Measurements from ENCODE around the gene PLCH2. TPM values are rescaled to one million over a fixed set of nuclear protein-coding genes. Genes with fewer than 3 reads are reported as not detected.

PLCH2 gene
- total RNA-seq, 2 donors from 2014 or later: 1.1 to 1.9 TPM

GRCh38 chr1:2525920-2526823 is 50.1 kb downstream of the PLCH2 start, which contains the start of gene PANK4:
Gene PANK4, minus strand, starts transcription at chr1:2526596. Its CDS starts 9 bp downstream, at chr1:2526587.
- DNase-seq (ENCODE audit: low spot score) (peak; percentile 86), ATAC-seq (ENCODE audit: insufficient number of reproducible peaks, low FRiP score, low read depth) (peak; percentile 81)
- Histone ChIP-seq H3K4me3 (peak within 1 kb of the TSS; percentile 76), H3K27ac (peak within 1 kb of the TSS; percentile 50 to 56), H3K36me3 (peaks cover 4% of the 10 kb centered on the region), H3K27me3 (replicated peaks; ENCODE audit: insufficient read depth) (no peaks in the 10 kb centered on the region), H3K4me1 (ENCODE audit: control insufficient read depth in 1 of 2, low read depth in 2 of 2) (peaks cover 50 to 66% of the 10 kb centered on the region in 2 donors), H3K9me3 (no peaks in the 10 kb centered on the region)
- no peak for TF ChIP-seq CTCF (IDR thresholded peaks at IDR 0.05)

- Histone ChIP-seq H3K4me1 (ENCODE audit: control insufficient read depth in 1 of 2, low read depth in 2 of 2) (peaks cover 52 to 71% of the 10 kb centered on the region in 2 donors), H3K27ac (peak overlapping the region; percentile 50 to 56), H3K36me3 (no peaks in the 10 kb centered on the region), H3K9me3 (no peaks in the 10 kb centered on the region), H3K27me3 (replicated peaks; ENCODE audit: insufficient read depth) (no peaks in the 10 kb centered on the region), H3K4me3 (peak overlapping the region; percentile 76)
- no peak for ATAC-seq (ENCODE audit: insufficient number of reproducible peaks, low FRiP score, low read depth)
- no peak for DNase-seq (ENCODE audit: low spot score)
- no peak for TF ChIP-seq CTCF (IDR thresholded peaks at IDR 0.05)
Measured at GRCh38 chr1:2526824-2527555, 50.9 kb downstream of the PLCH2 start.

- H3K4me3 ChIP-seq: no peak overlapping the region
- H3K36me3 ChIP-seq: no peaks in the 10 kb centered on the region
- H3K4me1 ChIP-seq (ENCODE audit: control insufficient read depth in 1 of 2, low read depth in 2 of 2): peaks cover 52 to 76% of the 10 kb centered on the region in 2 donors
- no peaks in the 10 kb centered on the region for H3K9me3 ChIP-seq
- no peaks in the 10 kb centered on the region for H3K27me3 ChIP-seq (replicated peaks; ENCODE audit: insufficient read depth)
- no peak for ATAC-seq (ENCODE audit: insufficient number of reproducible peaks, low FRiP score, low read depth)
- no peak for TF ChIP-seq CTCF (IDR thresholded peaks at IDR 0.05)
- H3K27ac ChIP-seq: peak overlapping the region; percentile 40 to 56
- DNase-seq (ENCODE audit: low spot score): no peak
Measured at GRCh38 chr1:2527556-2527860, 51.4 kb downstream of the PLCH2 start.

GRCh38 chr1:2528016-2528415 is 51.9 kb downstream of the PLCH2 start:
- ATAC-seq (ENCODE audit: insufficient number of reproducible peaks, low FRiP score, low read depth): no peak
- Histone ChIP-seq H3K4me1 (ENCODE audit: control insufficient read depth in 1 of 2, low read depth in 2 of 2) (peaks cover 52 to 81% of the 10 kb centered on the region in 2 donors), H3K36me3 (no peaks in the 10 kb centered on the region), H3K4me3 (no peak overlapping the region), H3K9me3 (no peaks in the 10 kb centered on the region), H3K27me3 (replicated peaks; ENCODE audit: insufficient read depth) (no peaks in the 10 kb centered on the region), H3K27ac (peak overlapping the region; percentile 40 to 56)
- DNase-seq (ENCODE audit: low spot score): no peak
- TF ChIP-seq CTCF (IDR thresholded peaks at IDR 0.05): no peak

- no peak for ATAC-seq (ENCODE audit: insufficient number of reproducible peaks, low FRiP score, low read depth)
- TF ChIP-seq CTCF (IDR thresholded peaks at IDR 0.05): no peak
- H3K27ac ChIP-seq: peak overlapping the region in 1 of 2 donors; percentile 56
Measured at GRCh38 chr1:2528611-2528965, 52.5 kb downstream of the PLCH2 start.

More at GRCh38 chr1:2528611-2528965, 52.5 kb downstream of the PLCH2 start:
- Histone ChIP-seq H3K36me3 (no peaks in the 10 kb centered on the region), H3K4me1 (ENCODE audit: control insufficient read depth in 1 of 2, low read depth in 2 of 2) (peaks cover 52 to 79% of the 10 kb centered on the region in 2 donors), H3K27me3 (replicated peaks; ENCODE audit: insufficient read depth) (no peaks in the 10 kb centered on the region), H3K4me3 (peak overlapping the region; percentile 68), H3K9me3 (no peaks in the 10 kb centered on the region)
- no peak for DNase-seq (ENCODE audit: low spot score)
